GM18951 (cell line): ENCODE results near the gene TAAR6.

Source experiments
- POLR2A ChIP-seq: IDR thresholded peaks from 4 replicates; pipeline ENCODE4 v1.6.1; 2011; ENCODE audit warnings: mild to moderate bottlenecking; ENCODE audit not compliant: insufficient read length, insufficient read depth; ENCODE audit errors: extremely low read depth
- in situ Hi-C: fragments of 300-500 bp; cut with MboI; formaldehyde crosslinking; loops from one replicate; pipeline ENCODE4 v1.12.0; 2022; ENCODE audit warnings: low sequenced_read_pairs, mixed read lengths, inconsistent platforms; ENCODE audit not compliant: unreplicated experiment

Gene TAAR6

DNA sequence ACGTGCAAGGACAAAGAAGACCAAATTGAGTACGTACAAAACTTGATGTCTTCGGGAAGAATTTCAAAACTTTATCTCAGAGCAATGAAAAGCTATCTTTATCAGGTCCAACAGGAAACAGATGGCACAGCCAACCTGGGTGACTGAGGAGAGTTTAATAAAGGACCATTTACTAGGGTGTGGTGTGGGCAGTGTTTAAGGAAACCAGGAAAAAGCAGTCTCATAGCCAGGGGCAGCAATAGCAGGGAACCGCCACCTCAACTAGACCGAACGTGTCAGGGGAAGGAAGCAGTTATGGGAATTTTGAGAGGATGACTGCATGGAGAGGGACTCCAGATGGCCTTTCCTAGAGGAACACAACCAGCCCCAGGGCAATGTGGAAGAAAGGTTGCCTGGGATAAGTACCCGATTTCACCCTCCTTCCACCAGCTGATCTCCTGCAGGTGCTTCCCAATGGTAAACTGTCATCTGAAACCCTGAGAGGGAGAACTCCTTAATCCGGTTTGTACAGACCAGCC lies 34.6 kb downstream of the TAAR6 start:
- no peak for TF ChIP-seq POLR2A
- in situ Hi-C loops = no loop called here

DNA sequence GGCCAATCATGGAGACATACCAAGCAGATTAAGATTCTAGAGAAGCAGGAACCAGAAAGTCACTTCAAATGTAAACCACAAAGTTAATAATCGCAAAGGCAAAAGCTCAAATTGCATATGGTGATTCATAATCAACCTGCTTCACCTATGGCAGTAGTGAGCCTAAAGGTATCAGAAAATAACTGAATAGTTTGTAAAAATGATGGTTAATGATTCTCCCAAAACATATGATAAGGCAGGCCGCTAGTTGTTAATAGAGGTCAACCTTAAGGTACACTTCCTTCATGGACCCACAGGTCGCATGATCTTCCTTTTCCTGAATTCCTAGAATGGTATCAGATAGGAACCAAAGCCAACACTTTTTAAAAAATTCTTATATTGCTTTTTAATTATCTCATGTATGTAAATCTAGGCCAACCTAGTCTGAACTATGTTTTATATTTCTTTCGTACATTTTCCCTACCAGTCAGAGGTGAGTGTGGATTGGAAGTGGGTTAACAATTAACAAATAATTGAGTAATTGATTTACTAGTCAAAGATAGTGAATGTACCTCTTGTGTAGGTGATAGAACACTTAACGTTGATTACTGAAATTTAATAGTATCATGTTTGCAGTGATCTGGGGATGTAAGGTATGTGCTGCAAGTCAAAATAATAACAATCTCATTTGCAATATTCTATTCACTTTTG lies 37.6 kb downstream of the TAAR6 start:
- no peak for TF ChIP-seq POLR2A

DNA sequence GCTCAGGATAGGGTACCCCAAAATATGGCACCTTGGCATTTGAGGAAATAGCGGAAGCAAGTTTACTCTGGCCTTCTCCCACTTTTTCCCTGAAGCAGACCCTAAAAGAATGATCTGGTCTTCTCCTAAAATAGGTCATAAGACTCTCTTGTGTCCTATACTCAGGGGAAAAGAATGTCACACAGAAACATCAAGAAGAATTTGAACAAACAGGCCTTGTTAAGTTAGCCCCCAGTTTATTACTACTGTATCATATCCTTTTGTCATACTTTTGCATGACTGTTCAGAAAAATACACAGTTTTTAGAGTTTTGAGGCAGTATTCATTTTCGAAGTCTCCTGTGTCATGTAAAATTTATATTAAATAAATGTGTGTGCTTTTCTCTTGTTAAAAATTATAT lies 41.5 kb downstream of the TAAR6 start:
- no peak for TF ChIP-seq POLR2A
- in situ Hi-C loops = no loop called here

More for the DNA sequence above, 37.6 kb downstream of the TAAR6 start:
- in situ Hi-C loops = no loop called here

DNA sequence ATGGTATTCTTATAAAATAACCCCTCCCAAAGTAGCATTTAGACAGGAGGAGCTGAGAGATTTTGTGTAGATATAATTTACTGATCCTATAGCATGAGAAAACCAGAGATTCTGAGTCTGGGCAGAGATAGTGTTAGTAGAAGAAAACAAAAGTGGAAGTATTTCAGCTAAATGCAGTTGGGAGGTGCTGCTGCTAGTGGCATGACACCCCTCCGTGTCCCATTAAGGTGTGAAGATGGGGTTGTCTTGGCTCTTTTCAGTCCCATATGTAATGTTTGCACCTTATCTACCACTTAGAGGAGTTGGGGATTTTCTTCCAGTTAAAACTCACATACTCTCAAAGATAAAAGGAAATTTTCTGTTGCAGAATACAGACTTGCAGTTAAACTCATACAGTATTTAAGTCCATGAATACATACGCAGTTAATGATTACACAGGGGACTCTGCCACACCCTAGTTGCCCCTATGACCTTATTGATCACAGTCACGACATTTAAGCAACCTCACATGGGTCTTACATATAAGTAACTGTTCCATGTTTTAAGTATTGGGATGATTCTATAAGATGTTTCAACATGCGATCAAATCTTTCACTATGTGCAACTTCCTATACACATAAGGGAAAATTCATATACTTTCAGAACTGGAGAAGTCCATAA lies 42.5 kb downstream of the TAAR6 start:
- in situ Hi-C loops = no loop called here
- no peak for TF ChIP-seq POLR2A

DNA sequence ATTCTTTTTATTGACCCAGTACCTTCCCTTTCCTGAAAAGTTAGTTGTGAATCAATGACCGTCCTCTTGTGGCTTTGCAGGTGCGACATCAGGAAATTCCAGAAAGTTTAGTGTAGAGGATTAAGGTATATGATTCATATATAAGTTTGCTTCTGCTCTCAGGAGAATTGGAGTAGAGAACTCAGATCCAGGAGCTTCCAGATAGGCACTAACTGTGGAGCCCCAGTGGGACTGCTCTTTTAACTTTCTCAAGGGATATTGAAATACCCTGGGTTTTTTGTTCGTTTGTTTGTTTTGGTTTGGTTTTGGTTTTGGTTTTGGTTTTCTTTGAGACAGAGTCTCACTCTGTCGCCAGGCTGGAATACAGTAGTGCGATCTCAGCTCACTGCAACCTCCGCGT lies 44.4 kb downstream of the TAAR6 start:
- in situ Hi-C loops = no loop called here
- TF ChIP-seq POLR2A = no peak

DNA sequence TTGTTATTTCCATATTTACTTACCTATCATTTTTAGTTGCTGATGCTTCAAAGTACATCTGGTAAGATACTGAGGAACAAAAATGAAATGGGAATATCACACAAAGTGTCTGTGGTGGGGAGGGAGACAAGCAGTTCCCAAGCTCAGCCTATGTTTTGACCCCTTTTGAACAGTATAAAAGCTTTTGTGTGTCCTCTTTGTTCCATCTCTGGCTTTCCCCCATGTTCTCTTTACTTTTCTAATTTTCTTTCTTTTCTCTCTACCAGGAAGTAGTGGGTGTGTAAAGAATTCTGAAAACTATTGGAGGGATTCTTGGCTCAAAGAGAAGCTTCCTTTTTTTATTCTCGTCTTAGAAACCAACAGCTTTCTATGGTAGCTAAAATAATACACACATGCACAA lies 46.6 kb downstream of the TAAR6 start:
- in situ Hi-C loops = no loop called here
- no peak for TF ChIP-seq POLR2A
